Activated CD4-positive, alpha-beta T cell treated with anti-CD3 and anti-CD28 coated beads, Interleukin-2, amount 50 U/mL, for 16 hours (primary cell): ENCODE data around the gene SPATA6.
A peak's percentile ranks its signal among the peaks of the same experiment; 100 is the strongest.
"Not testable (repeated sequence)": the region's sequence is repeated elsewhere in the genome, so short reads cannot be mapped to it uniquely, and the experiment has no call there.

Experiments
- DNase-seq: peaks from one replicate; pipeline ENCODE4 v3.0.0-alpha.2; 2020

SPATA6 gene

DNA sequence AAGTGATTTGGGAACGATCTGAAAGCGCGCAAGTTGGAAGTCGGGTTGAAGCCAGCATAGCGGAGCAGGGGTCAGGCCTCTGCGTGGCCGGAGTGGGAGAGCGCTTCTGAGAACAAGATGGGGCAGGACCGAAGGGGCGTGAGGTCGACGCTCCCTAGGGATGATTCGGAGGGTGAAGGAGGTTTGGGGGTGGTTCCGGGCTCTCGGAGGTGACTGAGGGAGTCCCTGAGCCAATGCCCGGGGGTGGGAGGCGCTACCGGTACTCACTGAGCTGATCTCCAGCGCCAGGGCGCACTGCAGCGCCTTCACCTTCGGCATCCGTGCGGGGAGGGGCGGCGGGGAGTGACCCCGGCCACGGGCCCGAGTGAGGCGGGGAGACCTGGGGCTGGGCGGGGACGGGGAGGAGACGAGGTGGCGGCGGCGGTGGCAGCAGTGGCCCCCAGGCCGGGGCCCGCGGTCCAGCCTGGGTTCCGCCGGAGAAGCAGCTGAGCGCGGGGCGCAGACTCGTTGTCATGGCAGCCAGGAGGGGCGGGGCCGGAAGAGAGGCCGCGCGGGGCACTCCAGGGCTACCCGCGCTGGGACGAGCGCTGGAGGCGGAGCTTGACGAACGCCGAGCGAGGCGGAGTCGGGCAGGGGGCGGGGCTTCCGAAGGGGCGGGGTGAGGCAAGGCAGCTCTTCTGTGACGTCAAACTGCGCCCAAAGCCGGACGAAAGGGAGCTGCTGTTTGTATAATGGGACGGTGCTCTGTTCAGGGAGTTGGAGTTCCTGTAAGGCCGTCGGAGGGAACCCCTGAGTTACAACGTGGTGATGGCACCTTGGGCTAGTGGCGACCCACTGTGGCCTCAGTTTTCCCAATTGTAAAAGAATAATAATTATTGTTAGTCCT lies at the start of gene SPATA6:
TSS of gene SPATA6 (minus strand) at position 514 of the 886 bp plus-strand sequence. CDS start at position 318, 196 bp downstream.
- DNase-seq: peak; percentile 96

DNA sequence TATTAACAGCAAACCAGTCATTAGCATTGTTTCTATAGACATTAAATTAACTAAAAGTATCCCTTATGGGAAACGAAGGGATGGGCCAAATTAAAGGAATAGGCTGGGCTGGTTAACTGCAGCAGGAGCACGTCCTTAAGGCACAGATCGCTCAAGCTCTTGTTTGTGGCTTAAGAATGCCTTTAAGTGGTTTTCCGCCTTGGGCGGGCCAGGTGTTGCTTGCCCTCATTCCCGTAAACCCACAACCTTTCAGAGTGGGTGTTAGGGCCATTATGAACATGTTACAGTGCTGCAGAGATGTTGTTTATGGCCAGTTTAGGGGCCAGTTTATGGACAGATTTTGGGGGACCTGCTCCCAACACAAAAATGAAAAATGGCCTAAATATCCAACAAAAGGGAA lies 47.9 kb upstream of the SPATA6 start:
- not testable (repeated sequence) for DNase-seq

DNA sequence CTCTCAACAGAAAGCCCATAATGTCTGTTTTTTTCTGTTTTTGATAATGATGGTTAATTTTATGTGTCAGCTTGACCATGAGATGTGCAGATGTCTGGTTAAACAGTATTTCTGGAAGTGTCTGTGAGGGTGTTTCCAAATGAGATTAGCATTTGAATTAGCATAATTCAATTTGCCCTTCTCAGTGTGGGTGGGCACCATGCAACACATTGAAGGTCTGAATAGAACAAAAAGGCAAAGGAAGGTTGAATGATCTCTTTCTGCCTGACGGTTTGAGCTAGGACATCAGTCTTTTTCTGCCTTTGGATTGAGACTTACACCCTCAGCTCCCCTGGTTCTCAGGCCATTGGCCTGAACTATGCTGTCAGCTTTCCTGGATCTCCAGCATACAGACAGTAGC lies 34.9 kb upstream of the SPATA6 start:
- no peak for DNase-seq

DNA sequence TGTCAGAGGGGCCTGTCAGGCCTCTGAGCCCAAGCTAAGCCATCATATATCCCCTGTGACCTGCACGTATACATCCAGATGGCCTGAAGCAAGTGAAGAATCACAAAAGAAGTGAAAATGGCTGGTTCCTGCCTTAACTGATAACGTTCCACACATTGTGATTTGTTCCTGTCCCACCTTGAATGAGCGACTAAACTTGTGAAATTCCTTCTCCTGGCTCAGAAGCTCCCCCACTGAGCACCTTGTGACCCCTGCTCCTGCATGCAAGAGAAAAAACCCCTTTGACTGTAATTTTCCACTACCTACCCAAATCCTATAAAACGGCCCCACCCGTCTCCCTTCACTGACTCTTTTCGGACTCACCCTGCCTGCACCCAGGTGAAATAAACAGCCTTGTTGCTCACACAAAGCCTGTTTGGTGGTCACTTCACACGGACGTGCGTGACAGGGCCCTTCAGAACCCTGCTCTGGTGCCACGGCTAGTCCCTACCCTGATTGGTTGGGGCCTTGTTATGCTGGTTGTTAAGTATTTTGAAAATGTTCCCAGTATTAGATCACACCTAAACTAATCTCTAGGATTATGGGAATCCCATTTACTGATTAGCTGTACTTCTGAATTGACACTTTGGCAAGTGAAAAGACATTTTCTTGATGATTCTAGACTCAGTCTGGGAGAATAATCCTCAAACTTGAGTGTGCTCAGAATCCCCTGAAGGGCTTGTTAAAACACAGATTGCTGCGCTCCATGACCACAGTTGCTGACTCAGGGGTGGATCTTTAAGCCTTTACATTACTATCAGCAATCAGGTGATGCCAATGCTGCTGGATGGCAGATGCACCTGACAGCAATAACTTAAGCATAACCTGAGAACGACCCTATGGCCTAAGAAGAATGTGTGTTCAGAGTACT lies 28.8 kb upstream of the SPATA6 start:
- DNase-seq: no peak

DNA sequence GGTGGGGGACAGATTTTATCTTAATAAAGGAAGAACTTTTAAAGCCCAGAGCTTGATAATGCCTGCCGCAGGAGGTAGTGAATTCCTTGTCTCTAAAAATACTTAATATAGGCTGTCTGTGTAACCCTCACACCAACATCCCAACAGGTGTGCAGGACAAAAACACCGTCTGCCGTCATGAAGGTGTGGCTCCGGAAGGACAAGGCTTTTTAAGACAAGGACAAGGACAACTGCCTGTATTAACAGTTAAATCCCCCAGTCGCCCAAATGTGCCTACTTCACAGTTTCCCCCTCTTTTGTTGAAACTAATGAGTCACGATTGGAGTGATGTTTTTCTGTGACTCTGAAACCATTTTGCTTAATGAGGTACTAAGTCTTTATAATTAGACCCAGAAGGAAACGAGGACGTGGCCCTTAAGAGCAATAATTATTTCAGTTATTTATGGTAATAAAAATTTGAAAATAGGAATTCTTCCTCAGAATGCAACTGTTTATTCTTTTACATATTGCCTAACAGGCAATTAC lies 27.3 kb upstream of the SPATA6 start:
- DNase-seq: no peak

DNA sequence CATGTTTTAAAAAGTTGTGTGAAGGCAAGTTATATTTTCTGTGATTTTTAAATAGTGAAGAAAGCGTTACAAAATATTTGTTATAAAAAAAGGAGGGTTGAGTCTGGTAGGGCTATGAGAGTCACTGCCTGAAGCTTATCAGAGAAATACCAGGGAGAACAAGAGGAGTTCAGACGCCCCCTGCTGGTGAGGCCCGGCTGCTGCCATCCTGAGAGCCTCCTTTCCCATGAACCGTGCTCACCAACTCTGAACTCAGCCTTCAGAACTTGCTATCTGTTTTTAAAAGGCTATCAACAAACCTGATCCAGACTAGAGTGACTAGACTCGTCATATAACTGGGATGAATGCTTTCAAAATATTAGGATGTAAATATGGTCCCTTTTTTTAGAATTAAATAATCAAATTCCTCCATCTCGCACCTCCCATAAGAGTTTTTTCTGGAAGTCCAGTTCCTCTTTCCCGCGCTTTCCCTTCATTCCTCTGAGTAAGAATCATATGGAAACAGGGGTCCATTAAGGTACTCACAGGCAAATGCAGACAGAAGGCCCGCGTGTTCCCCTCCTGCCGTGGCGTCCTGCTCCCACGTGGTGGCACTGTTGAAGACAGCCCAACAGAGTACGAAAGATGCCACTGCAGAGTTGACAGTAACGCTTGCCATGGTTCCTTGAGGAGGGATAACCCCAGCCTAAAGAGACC lies 26.2 kb upstream of the SPATA6 start:
- peak; percentile 72 for DNase-seq

DNA sequence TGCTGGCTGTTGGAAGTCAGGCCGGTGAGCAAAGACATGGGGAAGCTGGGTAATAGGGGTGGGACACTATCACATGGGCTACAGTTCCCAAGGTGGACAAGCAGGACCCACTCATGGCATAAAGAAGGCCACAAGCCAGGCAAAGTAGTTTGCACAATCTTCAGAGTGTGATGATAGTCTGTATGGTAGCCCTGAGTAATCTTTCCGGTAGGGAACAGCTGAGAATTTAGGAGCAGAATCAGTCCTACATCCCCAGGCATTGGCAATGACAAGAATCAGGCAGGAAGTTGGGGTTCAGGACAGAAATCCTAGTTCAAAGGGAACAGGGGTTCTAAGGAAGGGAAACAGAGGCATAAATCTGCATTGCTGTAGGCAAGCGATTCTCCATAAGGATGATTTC lies 23.9 kb upstream of the SPATA6 start:
- DNase-seq: no peak

DNA sequence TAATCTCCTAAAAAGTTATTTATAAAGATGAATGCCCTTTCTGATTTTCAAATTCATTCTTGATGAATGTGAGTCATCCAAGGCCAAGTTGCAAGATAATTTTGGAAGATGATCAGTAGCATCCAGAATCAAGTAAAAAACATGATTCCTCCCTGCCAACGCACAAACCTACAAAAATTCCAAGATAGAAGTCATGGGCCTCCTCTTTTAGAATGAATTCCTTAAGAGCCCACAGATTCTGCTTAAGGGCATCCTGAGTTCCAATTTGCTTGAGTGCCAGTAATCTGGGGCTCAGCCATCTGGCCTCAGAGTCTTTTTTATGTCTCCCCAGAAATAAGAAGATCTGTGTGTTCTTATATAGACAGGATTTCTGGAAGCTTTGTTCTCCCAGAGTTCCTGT lies 23.2 kb upstream of the SPATA6 start:
- no peak for DNase-seq

DNA sequence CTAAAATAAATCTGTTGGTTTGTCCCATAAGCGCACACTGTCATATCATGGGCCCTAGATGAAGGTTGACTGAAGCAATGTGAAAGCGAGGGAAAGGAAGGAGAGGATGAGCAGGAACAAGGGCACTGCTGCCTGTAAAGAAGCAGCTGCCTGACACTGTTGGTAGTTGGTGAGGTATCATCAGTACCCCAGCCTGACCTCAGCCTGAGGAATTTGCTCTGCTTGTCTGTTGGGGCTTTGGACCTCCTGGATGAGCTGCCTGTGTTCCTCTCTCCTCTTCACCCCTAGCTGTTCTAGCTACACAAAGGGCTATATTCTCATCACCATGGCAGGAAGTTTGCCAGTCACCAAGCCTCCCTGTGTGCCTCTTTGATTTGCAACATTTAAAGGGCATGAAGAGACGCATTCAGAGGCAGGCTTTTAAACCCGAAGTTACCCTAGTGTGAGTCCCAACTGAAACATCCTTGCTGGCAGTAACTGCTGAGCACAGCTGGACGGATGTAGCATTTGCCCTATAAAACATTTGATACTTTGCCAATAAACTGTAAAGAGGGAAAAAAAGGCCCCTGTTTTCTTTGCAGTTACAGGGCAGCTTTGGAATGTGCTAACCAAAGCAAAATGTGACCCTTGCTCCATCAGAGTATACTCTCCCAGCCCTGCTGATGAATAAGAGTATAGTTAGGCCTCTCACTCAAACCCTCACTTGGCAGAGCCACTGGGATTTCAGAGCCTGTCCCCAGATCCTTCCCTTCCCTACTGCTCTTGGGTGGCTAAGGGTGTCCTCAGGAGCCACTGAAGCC lies 22.2 kb upstream of the SPATA6 start:
- DNase-seq: no peak

DNA sequence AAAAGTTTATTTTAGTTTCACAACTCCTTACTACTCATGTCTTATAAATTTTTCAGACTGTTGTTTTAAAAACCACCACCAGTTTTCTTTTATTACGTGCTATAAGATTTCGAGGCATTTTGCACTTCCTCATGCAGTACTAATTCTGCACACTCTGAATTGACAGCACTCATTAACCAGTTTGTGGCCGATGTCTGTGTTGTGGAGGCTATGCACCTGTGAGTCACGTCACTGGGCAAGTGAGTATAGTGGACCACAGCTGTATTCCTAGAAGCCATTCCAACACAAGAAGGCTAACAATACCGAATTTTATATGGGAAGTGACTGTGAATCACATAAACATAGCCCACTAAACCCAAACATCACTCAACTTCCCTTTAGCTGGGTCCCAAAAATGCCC lies 21.0 kb upstream of the SPATA6 start:
- no peak for DNase-seq

DNA sequence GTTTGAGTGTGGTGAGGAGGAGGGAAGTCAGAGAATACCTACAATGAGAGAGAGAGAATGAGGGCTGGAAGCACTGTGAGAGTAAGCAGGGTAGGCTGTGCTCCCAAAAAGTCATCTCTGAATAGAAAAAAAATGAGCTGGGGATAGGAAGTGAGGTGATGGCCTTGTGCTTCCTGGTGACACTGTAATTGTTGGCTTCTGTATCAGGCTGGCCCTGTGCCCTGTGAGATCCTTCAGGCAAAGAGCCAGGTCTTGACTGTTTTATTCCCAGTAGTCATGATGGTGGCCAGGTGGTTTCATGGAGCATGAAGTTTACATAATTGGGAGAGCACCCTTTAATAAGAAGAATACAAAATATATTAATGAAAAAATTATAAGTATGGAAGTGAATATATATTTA lies 20.4 kb upstream of the SPATA6 start:
- no peak for DNase-seq

DNA sequence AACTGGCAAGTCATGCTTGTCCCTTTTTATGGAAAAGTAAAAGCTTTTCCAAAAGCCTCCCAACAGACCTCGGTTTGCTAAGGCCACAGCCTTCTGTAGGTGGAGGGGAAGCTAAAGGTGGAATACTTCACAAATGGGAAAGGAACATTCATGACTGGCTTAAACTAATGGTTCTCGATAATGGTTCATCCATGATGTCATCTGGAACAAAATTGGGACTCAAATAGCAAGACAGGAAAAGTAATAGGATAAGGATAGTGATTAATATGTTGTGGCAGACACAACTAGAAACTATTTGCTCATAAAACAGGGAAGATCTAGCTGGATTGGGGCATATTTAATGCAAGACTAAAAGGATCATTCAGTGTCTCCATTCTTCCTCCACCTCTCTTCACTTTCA lies 16.7 kb upstream of the SPATA6 start:
- DNase-seq: no peak

DNA sequence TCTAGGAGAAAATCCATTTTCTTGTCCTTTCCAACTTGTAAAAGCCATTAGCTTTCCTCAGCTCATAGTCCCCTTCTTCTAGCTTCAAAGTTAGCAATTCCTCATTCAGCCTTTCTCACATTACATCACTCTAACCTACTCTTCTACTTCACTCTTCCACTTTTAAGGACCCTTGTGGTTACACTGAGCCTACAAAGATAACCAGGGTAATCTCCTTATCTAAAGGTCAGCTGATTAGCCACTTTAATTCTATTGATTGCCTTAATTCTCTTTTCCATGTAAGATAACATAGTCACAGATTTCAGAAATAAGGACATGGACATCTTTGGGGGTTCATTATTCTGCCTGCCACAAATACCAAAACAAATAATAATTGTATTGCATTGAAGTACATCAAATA lies 8.5 kb upstream of the SPATA6 start:
- DNase-seq: no peak

DNA sequence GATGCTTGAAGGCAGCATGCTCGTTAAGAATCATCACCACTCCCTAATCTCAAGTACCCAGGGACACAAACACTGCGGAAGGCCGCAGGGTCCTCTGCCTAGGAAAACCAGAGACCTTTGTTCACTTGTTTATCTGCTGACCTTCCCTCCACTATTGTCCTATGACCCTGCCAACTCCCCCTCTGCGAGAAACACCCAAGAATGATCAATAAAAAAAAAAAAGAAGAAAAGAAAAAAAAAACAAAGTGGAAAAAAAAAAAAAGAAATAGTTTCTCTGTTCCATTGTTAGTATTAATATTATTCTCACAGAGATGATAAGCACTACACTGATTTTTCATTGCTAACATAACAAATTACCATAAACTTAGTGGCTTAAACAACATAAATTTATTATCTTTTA lies 8.0 kb upstream of the SPATA6 start:
- not testable (repeated sequence) for DNase-seq

DNA sequence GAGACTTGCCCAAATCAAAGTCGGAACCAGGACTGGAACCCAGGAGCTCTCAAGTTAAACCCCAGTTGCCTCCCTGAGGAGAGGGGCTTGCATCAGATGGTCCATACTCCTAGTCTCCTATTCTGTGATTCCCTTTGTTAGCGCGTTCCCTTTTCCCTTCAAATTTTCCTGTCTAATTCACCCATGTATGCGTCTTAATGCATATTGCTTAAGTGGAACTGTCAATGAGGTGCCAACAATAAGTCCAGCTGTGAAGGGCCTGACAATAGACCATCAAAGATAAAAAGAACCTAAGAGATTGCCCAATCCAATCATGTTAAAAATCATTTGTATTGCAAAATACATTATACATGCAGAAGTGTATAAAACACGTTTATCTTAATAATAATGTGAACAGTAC lies 634 bp upstream of the SPATA6 start:
- DNase-seq: no peak

DNA sequence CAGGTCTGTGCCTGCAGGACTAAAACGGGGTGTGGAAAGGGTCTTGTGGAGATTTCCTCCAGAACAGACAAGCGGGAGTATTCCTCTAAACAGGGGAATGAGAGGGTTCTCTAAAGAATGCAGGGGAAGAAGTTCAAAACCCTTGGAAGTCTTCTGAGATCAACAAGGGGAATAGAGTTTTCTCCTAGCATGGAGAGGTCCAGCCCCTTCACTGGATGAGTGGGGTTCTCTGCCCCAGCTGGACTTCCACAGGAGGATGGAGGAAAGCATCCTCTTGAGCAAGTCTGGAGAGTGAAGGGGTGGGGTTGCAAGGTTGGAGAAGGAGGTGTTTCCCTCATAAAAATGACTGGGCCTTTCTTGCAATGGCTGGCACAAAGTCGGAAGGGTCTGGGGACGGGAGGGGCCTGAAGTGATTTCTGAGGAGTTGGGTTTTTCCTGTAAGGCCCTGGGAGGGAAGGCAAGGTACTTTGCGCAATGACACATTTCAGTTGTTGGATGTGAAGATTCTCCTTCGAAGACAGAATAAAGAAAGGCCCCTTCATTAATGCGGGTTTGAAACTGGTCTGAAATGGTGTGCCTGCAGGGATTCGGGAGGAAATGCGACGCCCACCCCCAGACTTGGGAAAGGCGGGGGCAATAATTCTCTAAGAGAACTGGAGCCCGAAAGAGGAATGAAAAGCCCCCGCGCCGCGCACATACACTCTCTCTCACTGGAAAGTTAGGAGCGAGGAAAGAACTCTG lies 884 bp downstream of the SPATA6 start:
- no peak for DNase-seq

DNA sequence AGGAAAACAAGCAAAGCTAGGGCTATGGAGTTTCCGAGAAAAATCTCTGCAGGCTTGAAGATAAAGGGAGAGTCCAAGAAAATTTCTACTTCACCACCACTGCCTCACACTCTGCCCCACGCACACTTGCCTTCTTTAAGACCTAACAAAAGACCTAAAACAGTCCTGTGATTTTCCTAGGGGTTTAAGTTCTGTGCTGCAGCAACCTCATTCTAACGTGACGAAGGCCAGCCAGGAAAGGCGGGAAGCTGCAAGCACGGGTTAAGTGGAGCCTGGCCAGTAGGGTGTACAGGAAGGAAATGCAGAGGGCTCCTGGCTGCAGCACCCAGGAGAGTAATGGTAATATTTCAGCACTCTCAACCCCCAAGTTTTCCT lies 1.5 kb downstream of the SPATA6 start:
- DNase-seq: no peak

DNA sequence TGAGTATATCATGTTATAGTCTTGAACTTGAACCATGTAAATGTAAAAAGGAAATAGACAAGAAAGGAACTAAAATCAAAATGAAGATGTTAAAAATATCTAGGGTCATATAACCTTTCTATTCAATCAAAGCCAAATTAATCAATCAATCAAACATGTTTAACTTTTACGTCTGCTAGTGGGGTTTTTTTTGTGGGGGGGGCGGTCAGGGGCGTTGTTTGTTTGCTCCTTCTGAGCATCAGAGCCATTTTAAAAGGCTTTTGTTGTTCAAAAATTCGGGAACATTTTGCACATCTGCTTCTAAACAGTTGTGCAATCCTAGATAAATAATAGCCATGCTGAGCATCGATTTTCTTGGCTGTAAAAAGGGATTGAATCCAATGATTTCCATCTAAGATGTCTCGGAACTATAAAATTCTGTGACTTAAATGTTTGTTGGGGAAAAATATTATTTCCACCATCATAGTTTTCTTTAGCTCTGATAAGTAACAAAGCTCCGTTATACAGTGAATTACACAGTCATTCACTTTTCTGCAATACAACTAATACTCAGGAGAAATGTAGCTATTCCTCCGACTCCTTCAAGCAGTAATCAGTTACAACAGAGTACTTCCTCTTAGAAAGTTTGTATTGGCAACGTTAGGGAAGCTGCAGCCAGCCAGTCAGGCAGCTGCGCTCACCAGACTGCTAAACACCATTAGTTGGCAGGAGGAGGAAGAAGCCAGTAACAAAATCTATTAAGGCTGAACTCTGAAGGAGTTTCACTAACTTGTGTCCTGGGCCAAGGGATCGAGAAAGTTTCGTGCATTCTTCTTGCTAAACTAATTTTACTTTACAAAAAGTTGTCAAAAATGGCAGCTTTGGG lies 2.2 kb downstream of the SPATA6 start:
- no peak for DNase-seq

DNA sequence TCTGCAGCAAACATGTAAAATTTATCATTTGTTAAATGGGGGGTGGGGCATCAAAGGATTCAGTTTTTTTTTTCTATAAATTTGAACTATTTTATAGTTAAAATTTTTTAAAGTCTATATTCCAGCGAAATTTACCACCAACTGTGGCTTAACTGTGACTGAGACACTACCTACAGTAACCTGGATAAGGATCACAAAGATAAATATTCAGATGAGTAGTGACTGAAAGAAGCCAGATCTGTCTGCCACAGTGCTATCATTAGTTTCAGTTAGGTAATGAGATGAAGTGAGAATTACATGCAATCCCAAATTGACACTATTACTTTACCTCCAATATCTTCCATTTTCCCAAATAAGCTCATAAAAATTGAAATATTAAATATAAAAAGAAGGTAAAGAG lies 5.4 kb downstream of the SPATA6 start:
- DNase-seq: no peak

DNA sequence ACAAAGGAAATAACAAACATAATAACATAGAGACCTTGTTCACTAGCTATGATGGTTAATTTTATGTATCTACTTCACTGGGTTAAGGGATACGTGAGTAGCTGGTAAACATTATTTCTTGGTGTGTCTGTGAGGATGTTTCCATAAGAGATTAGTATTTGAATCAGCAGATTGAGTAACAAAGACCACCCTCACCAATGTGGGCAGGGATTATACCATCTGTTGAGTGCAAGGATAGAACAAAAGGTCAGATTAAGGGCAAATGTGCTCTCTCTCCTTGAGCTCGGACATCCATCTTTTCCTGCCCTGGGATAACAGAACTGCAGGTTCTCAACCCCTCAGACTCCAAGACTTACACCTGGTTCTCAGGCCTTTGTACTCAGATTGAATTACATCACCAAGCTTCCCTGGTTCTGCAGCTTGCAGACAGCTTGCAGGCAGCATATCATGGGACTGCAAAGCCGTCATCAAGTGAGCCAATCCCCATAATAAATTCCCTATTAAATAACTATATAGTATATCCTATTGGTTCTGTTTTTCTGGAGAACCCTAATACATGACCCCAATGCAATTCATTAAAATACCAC lies 9.2 kb downstream of the SPATA6 start:
- no peak for DNase-seq
